DND-41 (cell line): ENCODE measurements around the gene MYO1E.

ENCODE experiments used
- EZH2 ChIP-seq: IDR thresholded peaks from 3 replicates; pipeline ENCODE4 v1.6.1; 2012; ENCODE audit warnings: borderline replicate concordance, low read depth, mild to moderate bottlenecking, moderate library complexity, low read length, inconsistent platforms; ENCODE audit not compliant: severe bottlenecking
- TF ChIP-seq, protein P1 (sequence below): IDR thresholded peaks from 2 replicates; pipeline ENCODE4 v1.5.1; 2012; ENCODE audit warnings: borderline replicate concordance, low read length, moderate library complexity, mild to moderate bottlenecking; ENCODE audit not compliant: poor library complexity, severe bottlenecking; ENCODE audit errors: extremely low read depth

DNA sequence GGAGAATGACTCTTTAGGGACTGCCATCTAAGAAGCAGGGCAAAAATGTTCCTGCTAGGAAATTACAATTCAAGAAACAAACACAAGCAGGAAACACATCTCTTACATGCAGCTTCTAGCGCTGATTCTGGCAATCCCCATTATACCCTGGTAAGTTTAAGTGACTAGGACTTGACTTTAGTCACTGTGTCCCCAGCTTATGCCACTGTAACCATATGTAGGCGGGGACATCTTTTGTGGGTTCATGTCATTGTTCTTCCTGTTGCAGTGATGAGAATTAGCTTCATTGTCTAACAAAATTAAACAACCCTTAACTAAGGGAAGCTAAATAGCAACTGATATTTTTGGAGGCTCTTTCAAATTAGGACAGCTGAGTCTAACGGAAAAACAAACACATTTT is 47.4 kb upstream of the MYO1E start:
- TF ChIP-seq, protein P1, sequence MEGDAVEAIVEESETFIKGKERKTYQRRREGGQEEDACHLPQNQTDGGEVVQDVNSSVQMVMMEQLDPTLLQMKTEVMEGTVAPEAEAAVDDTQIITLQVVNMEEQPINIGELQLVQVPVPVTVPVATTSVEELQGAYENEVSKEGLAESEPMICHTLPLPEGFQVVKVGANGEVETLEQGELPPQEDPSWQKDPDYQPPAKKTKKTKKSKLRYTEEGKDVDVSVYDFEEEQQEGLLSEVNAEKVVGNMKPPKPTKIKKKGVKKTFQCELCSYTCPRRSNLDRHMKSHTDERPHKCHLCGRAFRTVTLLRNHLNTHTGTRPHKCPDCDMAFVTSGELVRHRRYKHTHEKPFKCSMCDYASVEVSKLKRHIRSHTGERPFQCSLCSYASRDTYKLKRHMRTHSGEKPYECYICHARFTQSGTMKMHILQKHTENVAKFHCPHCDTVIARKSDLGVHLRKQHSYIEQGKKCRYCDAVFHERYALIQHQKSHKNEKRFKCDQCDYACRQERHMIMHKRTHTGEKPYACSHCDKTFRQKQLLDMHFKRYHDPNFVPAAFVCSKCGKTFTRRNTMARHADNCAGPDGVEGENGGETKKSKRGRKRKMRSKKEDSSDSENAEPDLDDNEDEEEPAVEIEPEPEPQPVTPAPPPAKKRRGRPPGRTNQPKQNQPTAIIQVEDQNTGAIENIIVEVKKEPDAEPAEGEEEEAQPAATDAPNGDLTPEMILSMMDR: no peak
- TF ChIP-seq EZH2: no peak
